H1 (cell line): ENCODE results near the gene TNIK. TPM values are rescaled to one million over a fixed set of nuclear protein-coding genes. Genes with fewer than 3 reads are reported as not detected.

Experiments
- CTCF ChIA-PET: fragments of 300-600 bp; sonication (Branson Sonifier 250); formaldehyde crosslinking; loops from one replicate; lab custom pipeline; 2021; ENCODE audit not compliant: partially characterized antibody; lab: Charles Lee
- POLR2A ChIA-PET: fragments of 300-600 bp; sonication (Branson Sonifier 250); formaldehyde crosslinking; loops from one replicate; lab custom pipeline; 2021; ENCODE audit warnings: inconsistent platforms; ENCODE audit not compliant: partially characterized antibody; lab: Charles Lee
- DNase-seq, 2 experiments: peaks; one replicate each; pipeline versions ENCODE4 v3.0.0 to v3.0.0-alpha.2; 2010 to 2022; ENCODE audit warnings: low spot score in 2 of 2, low read depth in 1 of 2, mixed read lengths in 1 of 2
- FAIRE-seq: peaks from 2 replicates; lab custom pipeline; 2011; peaks lifted over from hg19 to GRCh38; lab: Jason Lieb, UNC
- H2AFZ ChIP-seq: 2 replicates; pipeline ENCODE4 v1.8.1; 2012; ENCODE audit warnings: low read length, inconsistent platforms
- H2AK5ac ChIP-seq: 2 replicates; pipeline ENCODE4 v1.6.1; 2013; ENCODE audit warnings: low read depth, low read length
- H2BK120ac ChIP-seq: replicated peaks from 2 replicates; pipeline ENCODE3; 2013; ENCODE audit warnings: low read depth, low read length, inconsistent platforms
- H2BK12ac ChIP-seq: 2 replicates; pipeline ENCODE4 v1.6.1; 2013; ENCODE audit warnings: low read depth, low read length
- H2BK15ac ChIP-seq: 2 replicates; pipeline ENCODE4 v1.6.1; 2013; ENCODE audit warnings: low read length
- H2BK20ac ChIP-seq: 2 replicates; pipeline ENCODE4 v1.6.1; 2013; ENCODE audit warnings: low read length
- H2BK5ac ChIP-seq: 2 replicates; pipeline ENCODE4 v1.6.1; 2013; ENCODE audit warnings: low read depth, low read length
- H3K14ac ChIP-seq: 2 replicates; pipeline ENCODE4 v1.6.1; 2013; ENCODE audit warnings: inconsistent platforms; ENCODE audit not compliant: insufficient read length
- H3K18ac ChIP-seq: 2 replicates; pipeline ENCODE4 v1.6.1; 2013; ENCODE audit warnings: low read length; ENCODE audit errors: extremely low read depth
- H3K23ac ChIP-seq: 2 replicates; pipeline ENCODE4 v1.6.1; 2013; ENCODE audit warnings: inconsistent platforms; ENCODE audit not compliant: insufficient read length
- H3K23me2 ChIP-seq: 2 replicates; pipeline ENCODE4 v1.6.1; 2013; ENCODE audit warnings: low read depth, low read length
- H3K27ac ChIP-seq: 2 replicates; pipeline ENCODE4 v1.6.1; 2011; ENCODE audit warnings: low read depth, low read length, inconsistent platforms
- H3K27me3 ChIP-seq, 4 experiments: replicated peaks in 1 of 4; 1 replicate in 1 of 4; 2 replicates in 3 of 4; pipeline versions ENCODE4 v1.6.1 to v1.8.1; 2011 to 2013; ENCODE audit warnings: low read length in 3 of 4, mild to moderate bottlenecking in 3 of 4, inconsistent platforms in 2 of 4, mixed read lengths in 2 of 4, moderate library complexity in 1 of 4; ENCODE audit not compliant: control insufficient read depth in 3 of 4, insufficient read depth in 3 of 4; ENCODE audit errors: extremely low read depth in 1 of 4
- H3K36me3 ChIP-seq, 4 experiments: 2 replicates each; pipeline versions ENCODE4 v1.6.1 to v1.8.1; 2011 to 2013; ENCODE audit warnings: mild to moderate bottlenecking in 4 of 4, low read length in 3 of 4, moderate library complexity in 2 of 4, control low read depth in 1 of 4, inconsistent platforms in 1 of 4; ENCODE audit not compliant: insufficient read depth in 4 of 4, control insufficient read depth in 2 of 4
- H3K4ac ChIP-seq: replicated peaks from 2 replicates; pipeline ENCODE3; 2013; ENCODE audit warnings: low read length, low read depth, mixed read lengths, inconsistent platforms; ENCODE audit not compliant: insufficient read length
- H3K4me1 ChIP-seq, 4 experiments: replicated peaks in 1 of 4; 1 replicate in 1 of 4; 2 replicates in 3 of 4; pipeline versions ENCODE4 v1.6.1 to v1.8.1; 2011 to 2013; ENCODE audit warnings: low read length in 3 of 4, inconsistent platforms in 2 of 4, mixed read lengths in 1 of 4; ENCODE audit not compliant: insufficient read depth in 4 of 4, control insufficient read depth in 3 of 4
- H3K4me2 ChIP-seq, 2 experiments: 2 replicates each; pipeline versions ENCODE4 v1.6.1 to v1.8.1; 2011 to 2013; ENCODE audit warnings: low read depth in 2 of 2, low read length in 2 of 2, control low read depth in 1 of 2, inconsistent platforms in 1 of 2, mild to moderate bottlenecking in 1 of 2; ENCODE audit not compliant: insufficient read depth in 1 of 2
- H3K4me3 ChIP-seq, 4 experiments: fragments of 200-600, 300-600 bp in 1 of 4; sonication (generic), shearing (Covaris generic), sonication (Bioruptor Twin) in 1 of 4; 2 replicates each; pipeline versions ENCODE4 v1.5.1 to v1.8.1; 2011 to 2016; ENCODE audit warnings: low read length in 4 of 4, low read depth in 3 of 4, control low read depth in 2 of 4, inconsistent platforms in 2 of 4, mild to moderate bottlenecking in 2 of 4, mixed read lengths in 1 of 4, moderate library complexity in 1 of 4; ENCODE audit not compliant: insufficient read depth in 2 of 4; ENCODE audit errors: extremely low read depth in 1 of 4
- H3K56ac ChIP-seq: replicated peaks from 2 replicates; pipeline ENCODE3; 2013; ENCODE audit warnings: low read depth, mild to moderate bottlenecking, mixed read lengths, low read length, inconsistent platforms; ENCODE audit not compliant: insufficient read length
- H3K79me1 ChIP-seq: 2 replicates; pipeline ENCODE4 v1.6.1; 2013; ENCODE audit warnings: low read depth, low read length, control low read depth
- H3K79me2 ChIP-seq, 2 experiments: 2 replicates each; pipeline versions ENCODE4 v1.6.1 to v1.8.1; 2012 to 2013; ENCODE audit warnings: low read length in 2 of 2, mild to moderate bottlenecking in 2 of 2, inconsistent platforms in 1 of 2; ENCODE audit not compliant: insufficient read depth in 2 of 2, control insufficient read depth in 1 of 2
- H3K9ac ChIP-seq, 4 experiments: replicated peaks in 1 of 4; 1 replicate in 1 of 4; 2 replicates in 3 of 4; pipeline versions ENCODE4 v1.6.1 to v1.8.1; 2011 to 2013; ENCODE audit warnings: low read depth in 3 of 4, low read length in 3 of 4, control low read depth in 2 of 4, mild to moderate bottlenecking in 2 of 4, moderate library complexity in 2 of 4, inconsistent platforms in 1 of 4; ENCODE audit errors: extremely low read depth in 1 of 4
- H3K9me3 ChIP-seq, 2 experiments: 2 replicates each; pipeline versions ENCODE4 v1.6.1 to v1.8.1; 2012 to 2013; ENCODE audit warnings: mild to moderate bottlenecking in 2 of 2, moderate library complexity in 2 of 2, control low read depth in 1 of 2, inconsistent platforms in 1 of 2, low read depth in 1 of 2, low read length in 1 of 2, mixed read lengths in 1 of 2; ENCODE audit not compliant: insufficient read depth in 2 of 2
- H4K20me1 ChIP-seq, 2 experiments: replicated peaks in 1 of 2; 2 replicates each; pipeline versions ENCODE3 to v1.8.1; 2011 to 2013; ENCODE audit warnings: inconsistent platforms in 2 of 2, low read length in 2 of 2, mild to moderate bottlenecking in 1 of 2; ENCODE audit not compliant: insufficient read depth in 2 of 2, control insufficient read depth in 1 of 2
- H4K5ac ChIP-seq: 2 replicates; pipeline ENCODE4 v1.6.1; 2013; ENCODE audit warnings: low read length, low read depth, mixed read lengths, inconsistent platforms; ENCODE audit not compliant: insufficient read length
- H4K8ac ChIP-seq: 2 replicates; pipeline ENCODE4 v1.8.0; 2013; ENCODE audit warnings: mild to moderate bottlenecking, moderate library complexity, low read length, inconsistent platforms; ENCODE audit not compliant: insufficient read depth; ENCODE audit errors: extremely low read depth
- H4K91ac ChIP-seq: replicated peaks from 2 replicates; pipeline ENCODE3; 2013; ENCODE audit warnings: low read length, mixed read lengths, inconsistent platforms; ENCODE audit not compliant: insufficient read length
- CBX5 ChIP-seq: fragments of 300-800, 300-1000 bp; sonication (generic); IDR thresholded peaks from 2 replicates; pipeline ENCODE4 v1.7.1; 2016; ENCODE audit warnings: antibody characterized with exemption, low read length, low read depth
- GTF2F1 ChIP-seq: IDR thresholded peaks from 2 replicates; pipeline ENCODE4 v1.6.1; 2012; ENCODE audit warnings: low read depth, low read length, improper control_type of control experiment, borderline replicate concordance
- JUN ChIP-seq: IDR thresholded peaks from 2 replicates; pipeline ENCODE4 v1.6.1; 2011; ENCODE audit warnings: low read depth, mild to moderate bottlenecking, improper control_type of control experiment, low read length
- PHF8 ChIP-seq: fragments of 200-600 bp; sonication (generic); conservative IDR thresholded peaks from 2 replicates; pipeline ENCODE4 v1.7.1; 2012; ENCODE audit warnings: low read depth, mild to moderate bottlenecking, inconsistent platforms, low read length, moderate library complexity
- SP4 ChIP-seq: IDR thresholded peaks from 2 replicates; pipeline ENCODE4 v1.6.1; 2012; ENCODE audit warnings: low read length, inconsistent platforms
- SRF ChIP-seq: IDR thresholded peaks from 2 replicates; pipeline ENCODE4 v1.6.1; 2011; ENCODE audit warnings: mild to moderate bottlenecking, low read depth, low read length, moderate library complexity
- WGBS, 2 experiments: shearing (Covaris generic) in 1 of 2; methylation state at CpG; one replicate each; pipeline versions ENCODE4 v1.1.6 to v1.1.7; 2013 to 2015; ENCODE audit warnings: low lambda C conversion rate in 2 of 2, mixed read lengths in 2 of 2, inconsistent platforms in 1 of 2, low coverage in 1 of 2, missing lambda C conversion rate in 1 of 2; ENCODE audit not compliant: insufficient replicate concordance in 2 of 2, insufficient coverage in 1 of 2, insufficient read length in 1 of 2; ENCODE audit errors: extremely low coverage in 1 of 2, missing lambda C conversion rate in 1 of 2; 5-methylcytosine and 5-hydroxymethylcytosine counted together
- polyA plus RNA-seq, 7 experiments: library from polyadenylated mRNA; depleted of rRNA in 3 of 7; stranded (reverse) in 5 of 7; unstranded in 2 of 7; fragments of >200 nt in 5 of 7; fragments of 200-250 nt in 2 of 7; gene quantifications; 1 replicate in 5 of 7; 2 replicates in 1 of 7; 4 replicates in 1 of 7; pipeline versions ENCODE4 v1.2.1 to v1.2.3, GENCODE V29; 2011 to 2013; ENCODE audit warnings: missing spikeins in 2 of 7, mixed read lengths in 2 of 7
- total RNA-seq: library from RNA; stranded (reverse); fragmentation: NEBNext Ultra II Directional; extraction: Animal tissue kit (Norgen Biotek cat#: 25700); gene quantifications from 2 replicates; pipeline ENCODE4 v1.2.1, GENCODE V29; 2021

TNIK gene
- total and polyA plus RNA-seq, 2 of the 8 experiments (the other 6 are each of a cell fraction or from before 2014, with no cell fraction given), result 7.4 to 42.0 TPM

GRCh38 chr3:171258316-171258715, 201.9 kb downstream of the TNIK start:
- no peaks in the 10 kb centered on the region for H3K36me3 ChIP-seq
- no peak overlapping the region for H2BK120ac ChIP-seq
- H3K27ac ChIP-seq, result no peak overlapping the region
- no peak overlapping the region for H2BK15ac ChIP-seq
- no peak overlapping the region for H4K91ac ChIP-seq
- H3K79me1 ChIP-seq, result no peaks in the 10 kb centered on the region
- no peaks in the 10 kb centered on the region for H3K9me3 ChIP-seq
- TF ChIP-seq PHF8 (no peak), GTF2F1 (no peak), CBX5 (no peak), SRF (no peak), SP4 (no peak), JUN (no peak)
- no peak overlapping the region for H3K56ac ChIP-seq
- FAIRE-seq, result no peak
- no peak overlapping the region for H2BK5ac ChIP-seq
- no peaks in the 10 kb centered on the region for H4K20me1 ChIP-seq
- H3K27me3 ChIP-seq, result no peaks in the 10 kb centered on the region
- no peak overlapping the region for H3K18ac ChIP-seq
- 100% methylated on average over 2 of the region's 2 CpGs; no CpG with 5 or more reads in 1 of the 2 experiments for WGBS, 2 experiments
- no peak overlapping the region for H3K9ac ChIP-seq
- CTCF ChIA-PET, result interaction anchor here (1.1 kb wide), 1 partner anchor 13 kb away, joined by 4 read pairs; no protein-coding TSS in a partner anchor
- no peak overlapping the region for H3K4ac ChIP-seq
- no peak overlapping the region for H4K5ac ChIP-seq
- no peak overlapping the region for H2BK12ac ChIP-seq
- no peak overlapping the region for H2AK5ac ChIP-seq
- DNase-seq, result no peak
- no peak overlapping the region for H3K14ac ChIP-seq
- peaks cover 0 to 21% of the 10 kb centered on the region in 2 experiments; a peak in 2 of 4 replicates for H3K79me2 ChIP-seq
- no peak overlapping the region for H2AFZ ChIP-seq
- no peak overlapping the region for H3K23ac ChIP-seq
- POLR2A ChIA-PET, result no interaction called here
- no peak overlapping the region for H4K8ac ChIP-seq
- H2BK20ac ChIP-seq, result no peak overlapping the region
- H3K4me2 ChIP-seq, result no peak overlapping the region
- H3K4me3 ChIP-seq, result no peak overlapping the region
- H3K4me1 ChIP-seq, result no peaks in the 10 kb centered on the region
- no peaks in the 10 kb centered on the region; the same call in 1 of the 2 replicates for H3K23me2 ChIP-seq
